Astrocyte (in vitro differentiated cells and primary cell): ENCODE results near the gene GPHN.

Source experiments
- EZH2 ChIP-seq: IDR thresholded peaks from 2 replicates; pipeline ENCODE4 v1.6.1; 2012; ENCODE audit warnings: mild to moderate bottlenecking, low read length, inconsistent platforms; ENCODE audit not compliant: insufficient read depth
- TF ChIP-seq, protein P1 (sequence below): IDR thresholded peaks from 2 replicates; pipeline ENCODE4 v1.5.1; 2011; ENCODE audit warnings: low read depth, mild to moderate bottlenecking, inconsistent platforms, low read length, moderate library complexity; ENCODE audit not compliant: insufficient read depth

DNA sequence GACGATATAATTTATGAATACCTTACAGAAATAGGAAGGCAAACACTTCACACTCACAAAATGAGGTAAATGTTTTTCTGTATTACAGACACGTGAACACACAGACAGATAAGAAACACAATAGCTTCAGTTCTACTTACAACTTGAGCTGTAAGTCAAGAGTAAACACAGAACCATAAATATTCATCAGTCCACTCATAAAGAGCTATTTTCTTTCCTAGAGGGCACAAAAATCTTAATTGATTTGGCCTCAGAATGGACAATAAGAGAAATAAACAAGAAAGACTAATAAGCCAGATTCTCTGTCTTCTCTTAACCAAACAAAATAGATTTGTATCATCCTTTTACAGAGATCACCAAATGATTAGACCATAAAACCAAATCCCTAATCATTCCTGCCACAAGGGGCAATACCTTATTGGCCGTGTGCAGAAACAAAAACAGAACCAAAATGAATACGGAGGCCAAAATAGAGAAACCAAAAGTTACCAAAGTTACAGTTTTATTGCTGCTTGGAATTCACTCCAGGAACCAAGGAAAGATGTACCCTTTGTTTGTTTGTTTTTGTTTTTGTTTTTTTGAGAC lies 643.2 kb downstream of the GPHN start:
- TF ChIP-seq, protein P1, sequence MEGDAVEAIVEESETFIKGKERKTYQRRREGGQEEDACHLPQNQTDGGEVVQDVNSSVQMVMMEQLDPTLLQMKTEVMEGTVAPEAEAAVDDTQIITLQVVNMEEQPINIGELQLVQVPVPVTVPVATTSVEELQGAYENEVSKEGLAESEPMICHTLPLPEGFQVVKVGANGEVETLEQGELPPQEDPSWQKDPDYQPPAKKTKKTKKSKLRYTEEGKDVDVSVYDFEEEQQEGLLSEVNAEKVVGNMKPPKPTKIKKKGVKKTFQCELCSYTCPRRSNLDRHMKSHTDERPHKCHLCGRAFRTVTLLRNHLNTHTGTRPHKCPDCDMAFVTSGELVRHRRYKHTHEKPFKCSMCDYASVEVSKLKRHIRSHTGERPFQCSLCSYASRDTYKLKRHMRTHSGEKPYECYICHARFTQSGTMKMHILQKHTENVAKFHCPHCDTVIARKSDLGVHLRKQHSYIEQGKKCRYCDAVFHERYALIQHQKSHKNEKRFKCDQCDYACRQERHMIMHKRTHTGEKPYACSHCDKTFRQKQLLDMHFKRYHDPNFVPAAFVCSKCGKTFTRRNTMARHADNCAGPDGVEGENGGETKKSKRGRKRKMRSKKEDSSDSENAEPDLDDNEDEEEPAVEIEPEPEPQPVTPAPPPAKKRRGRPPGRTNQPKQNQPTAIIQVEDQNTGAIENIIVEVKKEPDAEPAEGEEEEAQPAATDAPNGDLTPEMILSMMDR, result peak; percentile 23
- no peak for TF ChIP-seq EZH2
